Spinal cord (tissue), 10 donors: ENCODE results near the gene EFCAB14. TPM values are rescaled to one million over a fixed set of nuclear protein-coding genes. Genes with fewer than 3 reads are reported as not detected.
"Not testable (repeated sequence)": the region's sequence is repeated elsewhere in the genome, so short reads cannot be mapped to it uniquely, and the experiment has no call there.

Experiments used
- DNase-seq, 6 donors: peaks; one replicate each; pipeline versions ENCODE4 v3.0.0 to v3.0.0-alpha.2; 2013 to 2015; ENCODE audit warnings: low spot score in 6 of 6, low read depth in 4 of 6
- H3K27ac ChIP-seq: one replicate; pipeline ENCODE4 v1.5.1; 2013; ENCODE audit warnings: low read depth, low read length, control low read depth
- H3K27me3 ChIP-seq: one replicate; pipeline ENCODE4 v1.6.1; 2013; ENCODE audit warnings: low read length; ENCODE audit not compliant: control insufficient read depth, insufficient read depth
- H3K36me3 ChIP-seq: one replicate; pipeline ENCODE4 v1.6.1; 2013; ENCODE audit warnings: low read length; ENCODE audit not compliant: control insufficient read depth, insufficient read depth
- H3K4me1 ChIP-seq: one replicate; pipeline ENCODE4 v1.6.1; 2013; ENCODE audit warnings: low read length; ENCODE audit not compliant: control insufficient read depth, insufficient read depth
- H3K4me3 ChIP-seq: one replicate; pipeline ENCODE4 v1.5.1; 2013; ENCODE audit warnings: low read depth, low read length, control low read depth
- H3K9me3 ChIP-seq: one replicate; pipeline ENCODE4 v1.6.1; 2013; ENCODE audit warnings: low read length; ENCODE audit not compliant: control insufficient read depth, insufficient read depth
- WGBS: methylation state at CpG from one replicate; pipeline ENCODE4 v1.1.5; 2013; ENCODE audit warnings: missing lambda C conversion rate; ENCODE audit not compliant: insufficient coverage; 5-methylcytosine and 5-hydroxymethylcytosine counted together
- polyA plus RNA-seq, 2 donors: library from polyadenylated mRNA; unstranded; fragments of 120-200 nt; gene quantifications; one replicate each; pipeline ENCODE4 v1.2.1, GENCODE V29; 2013; ENCODE audit not compliant: insufficient read length in 2 of 2
- total RNA-seq, 2 donors: library from RNA; depleted of rRNA in 1 of 2; stranded (reverse); fragments of 120-200 nt in 1 of 2; fragments of >200 nt in 1 of 2; gene quantifications; one replicate each; pipeline versions ENCODE4 v1.2.3 to v1.2.4, GENCODE V29; 2013 to 2014
- donor health status: healthy.

EFCAB14 gene
- total and polyA plus RNA-seq, 4 donors, result 45.5 to 103 (median 63.4) TPM

- peaks cover 16% of the 10 kb centered on the region for H3K36me3 ChIP-seq
- WGBS, result 98% methylated on average over 5 of the region's 9 CpGs
Observed at GRCh38 chr1:46705408-46705807, 13.5 kb downstream of the EFCAB14 start.

GRCh38 chr1:46703927-46704641, 14.8 kb downstream of the EFCAB14 start:
- no peaks in the 10 kb centered on the region for H3K9me3 ChIP-seq
- no peak overlapping the region for H3K27ac ChIP-seq
- no peaks in the 10 kb centered on the region for H3K27me3 ChIP-seq
- no peak overlapping the region for H3K4me3 ChIP-seq
- WGBS, result 97% methylated on average over 3 of the region's 3 CpGs
- no peak for DNase-seq
- H3K36me3 ChIP-seq, result peaks cover 12% of the 10 kb centered on the region
- H3K4me1 ChIP-seq, result no peaks in the 10 kb centered on the region

More at GRCh38 chr1:46705408-46705807, 13.5 kb downstream of the EFCAB14 start:
- H3K27me3 ChIP-seq, result no peaks in the 10 kb centered on the region
- no peak for DNase-seq
- H3K4me1 ChIP-seq, result no peaks in the 10 kb centered on the region
- H3K4me3 ChIP-seq, result no peak overlapping the region
- H3K9me3 ChIP-seq, result no peaks in the 10 kb centered on the region
- H3K27ac ChIP-seq, result no peak overlapping the region

- Histone ChIP-seq H3K36me3 (peaks cover 11% of the 10 kb centered on the region), H3K4me3 (no peak overlapping the region), H3K27me3 (no peaks in the 10 kb centered on the region), H3K9me3 (no peaks in the 10 kb centered on the region), H3K27ac (no peak overlapping the region), H3K4me1 (no peaks in the 10 kb centered on the region)
- WGBS, result 100% methylated on average over 1 of the region's 3 CpGs
- no peak for DNase-seq
Observed at GRCh38 chr1:46699666-46700065, 19.2 kb downstream of the EFCAB14 start.

GRCh38 chr1:46697053-46697452, 21.9 kb downstream of the EFCAB14 start:
- 100% methylated on average over 1 of the region's 2 CpGs for WGBS
- DNase-seq, result no peak
- Histone ChIP-seq H3K36me3 (peaks cover 7% of the 10 kb centered on the region), H3K27ac (no peak overlapping the region), H3K4me3 (no peak overlapping the region), H3K9me3 (no peaks in the 10 kb centered on the region), H3K27me3 (no peaks in the 10 kb centered on the region), H3K4me1 (no peaks in the 10 kb centered on the region)

GRCh38 chr1:46694676-46695075, 24.2 kb downstream of the EFCAB14 start:
- not testable (repeated sequence) for H3K9me3 ChIP-seq, DNase-seq, H3K36me3 ChIP-seq, H3K27me3 ChIP-seq, H3K27ac ChIP-seq, H3K4me3 ChIP-seq, H3K4me1 ChIP-seq
- WGBS, result no CpG with 5 or more reads among the region's 4 CpGs

- Histone ChIP-seq H3K27me3 (no peaks in the 10 kb centered on the region), H3K27ac (peak overlapping the region; percentile 37), H3K4me1 (peaks cover 4% of the 10 kb centered on the region), H3K9me3 (no peaks in the 10 kb centered on the region), H3K36me3 (peaks cover 11% of the 10 kb centered on the region), H3K4me3 (no peak overlapping the region)
- 52% methylated on average over 2 of the region's 3 CpGs for WGBS
- peak in 1 of 6 donors; percentile 35 for DNase-seq
Observed at GRCh38 chr1:46692811-46693770, 25.8 kb downstream of the EFCAB14 start.

- no peak overlapping the region for H3K4me3 ChIP-seq
- H3K27me3 ChIP-seq, result no peaks in the 10 kb centered on the region
- no peaks in the 10 kb centered on the region for H3K9me3 ChIP-seq
- peaks cover 11% of the 10 kb centered on the region for H3K36me3 ChIP-seq
- peaks cover 4% of the 10 kb centered on the region for H3K4me1 ChIP-seq
- 52% methylated on average over 2 of the region's 6 CpGs for WGBS
- H3K27ac ChIP-seq, result no peak overlapping the region
- peak in 2 of 6 donors; percentile 48 to 63 for DNase-seq
Observed at GRCh38 chr1:46691997-46692790, 26.7 kb downstream of the EFCAB14 start.

GRCh38 chr1:46690931-46691421, 27.9 kb downstream of the EFCAB14 start:
- H3K27me3 ChIP-seq, result no peaks in the 10 kb centered on the region
- no peak overlapping the region for H3K4me3 ChIP-seq
- H3K4me1 ChIP-seq, result peaks cover 4% of the 10 kb centered on the region
- 17% methylated on average over 1 of the region's 2 CpGs for WGBS
- no peaks in the 10 kb centered on the region for H3K9me3 ChIP-seq
- H3K36me3 ChIP-seq, result peaks cover 11% of the 10 kb centered on the region
- H3K27ac ChIP-seq, result no peak overlapping the region
- peak in 2 of 6 donors; percentile 15 to 41 for DNase-seq

- no peak for DNase-seq
- Histone ChIP-seq H3K4me1 (peaks cover 4% of the 10 kb centered on the region), H3K36me3 (peaks cover 6% of the 10 kb centered on the region), H3K9me3 (no peaks in the 10 kb centered on the region), H3K27me3 (no peaks in the 10 kb centered on the region), H3K27ac (no peak overlapping the region), H3K4me3 (no peak overlapping the region)
- WGBS, result 80% methylated on average over 1 of the region's 1 CpG
Observed at GRCh38 chr1:46689897-46690296, 29.0 kb downstream of the EFCAB14 start.
